Stimulated activated CD8-positive, alpha-beta memory T cell treated with anti-CD3 and anti-CD28 coated beads, Interleukin-4, amount 100 ng/mL, for 24 hours (primary cell): ENCODE measurements around the gene FNDC10.
"Not testable (repeated sequence)": the region's sequence is repeated elsewhere in the genome, so short reads cannot be mapped to it uniquely, and the experiment has no call there.

Experiments
- DNase-seq: peaks from one replicate; pipeline ENCODE4 v3.0.0-alpha.2; 2020; ENCODE audit warnings: low read depth

FNDC10 gene

DNA sequence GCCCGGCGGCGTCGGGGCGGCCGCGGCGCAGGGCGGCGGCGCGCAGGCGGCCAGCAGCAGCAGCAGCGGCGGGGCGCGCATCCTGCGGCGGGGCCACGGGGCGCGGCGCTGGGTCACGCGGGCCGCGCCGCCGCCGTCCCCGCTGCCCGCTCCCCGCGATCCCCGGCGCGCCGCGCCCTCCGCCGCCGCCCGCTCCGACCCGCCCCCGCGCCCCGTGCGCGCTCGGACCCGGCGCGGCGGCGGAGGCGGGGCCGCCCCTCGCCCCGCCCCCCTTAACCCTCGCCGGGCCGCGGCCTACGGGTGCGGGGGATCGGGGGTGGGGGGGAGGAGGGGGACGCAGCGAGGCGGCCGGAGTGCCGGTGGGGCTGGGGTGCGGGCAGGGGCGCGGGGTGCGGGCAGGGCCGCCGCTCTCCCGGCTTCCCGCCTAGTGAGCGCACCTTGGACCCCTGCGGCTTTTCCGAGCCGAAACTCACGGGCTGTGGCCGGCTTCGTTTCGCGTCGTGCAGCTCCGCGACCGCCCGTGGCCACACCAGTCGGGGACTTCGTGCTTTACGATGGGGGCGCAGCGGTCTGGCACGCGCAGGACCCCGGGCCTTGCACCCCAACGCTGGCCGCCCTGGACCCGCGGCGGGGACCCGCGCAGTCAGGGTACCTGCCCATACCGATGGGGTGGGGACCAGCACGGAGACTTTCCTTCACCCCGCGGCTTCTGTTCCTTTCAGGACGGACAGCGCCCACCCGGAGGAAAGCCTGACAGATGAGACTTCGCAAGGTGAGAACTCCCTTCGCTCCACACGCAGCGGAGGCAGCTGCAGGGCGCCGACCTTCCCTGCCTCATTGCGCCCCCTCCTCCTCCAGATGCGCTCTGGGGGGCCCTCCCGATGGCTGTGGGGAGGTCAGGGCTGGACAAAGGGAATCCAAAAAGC lies at the start of gene FNDC10:
TSS of gene FNDC10 (minus strand) at position 201 of the 926 bp plus-strand sequence. CDS start at position 81, 120 bp downstream.
- no peak for DNase-seq

DNA sequence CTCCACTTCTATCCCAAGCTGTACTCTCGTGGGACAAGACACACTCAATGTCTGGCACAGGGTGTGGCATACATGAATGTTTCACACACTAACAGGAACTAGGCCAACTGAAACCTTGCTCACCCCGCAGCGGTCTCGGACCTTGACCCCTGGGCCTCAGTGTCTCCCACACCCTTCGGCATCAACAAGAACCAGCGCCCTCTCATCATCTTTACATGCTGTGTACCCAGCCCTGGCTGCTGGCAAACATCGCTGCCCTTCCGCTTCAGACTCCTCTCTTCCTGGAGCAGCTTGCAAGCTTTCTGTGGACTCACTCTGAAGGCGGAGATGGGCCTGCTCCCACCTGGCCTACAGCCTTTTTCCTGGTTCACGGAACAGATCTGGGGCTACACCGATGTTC lies 48.3 kb upstream of the FNDC10 start:
- not testable (repeated sequence) for DNase-seq

DNA sequence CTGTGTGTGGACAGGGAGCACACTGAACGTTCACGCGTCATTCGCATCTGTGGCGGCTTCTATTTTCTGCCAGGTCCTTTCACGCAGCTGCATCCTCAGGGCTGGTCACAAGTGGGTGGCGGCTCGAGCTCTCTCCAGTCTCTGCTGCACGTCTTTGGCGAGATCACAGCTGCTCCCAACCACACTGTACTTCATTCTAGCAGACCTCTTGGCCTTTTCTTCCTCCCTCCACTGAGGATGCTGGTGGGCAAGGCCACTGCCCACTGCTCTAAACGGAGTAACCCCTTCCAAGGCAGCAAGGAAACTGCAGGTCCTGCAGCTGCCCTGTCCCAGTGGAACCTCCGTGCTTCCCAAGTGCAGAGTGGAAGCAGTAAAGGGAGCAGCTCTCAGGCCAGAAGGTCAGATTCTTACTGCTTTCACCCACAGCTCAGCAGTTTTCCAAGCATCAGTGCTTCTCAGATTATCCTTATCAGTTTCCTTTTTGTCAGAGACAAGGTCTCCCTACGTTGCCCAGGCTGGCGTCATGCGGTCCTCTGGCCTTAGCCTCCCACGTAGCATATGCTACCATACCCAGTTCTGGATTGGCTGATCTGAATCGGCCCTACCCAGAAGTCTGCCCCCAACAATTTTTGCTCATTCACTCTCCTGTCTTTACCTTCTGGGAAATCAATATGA lies 47.8 kb upstream of the FNDC10 start:
- not testable (repeated sequence) for DNase-seq

DNA sequence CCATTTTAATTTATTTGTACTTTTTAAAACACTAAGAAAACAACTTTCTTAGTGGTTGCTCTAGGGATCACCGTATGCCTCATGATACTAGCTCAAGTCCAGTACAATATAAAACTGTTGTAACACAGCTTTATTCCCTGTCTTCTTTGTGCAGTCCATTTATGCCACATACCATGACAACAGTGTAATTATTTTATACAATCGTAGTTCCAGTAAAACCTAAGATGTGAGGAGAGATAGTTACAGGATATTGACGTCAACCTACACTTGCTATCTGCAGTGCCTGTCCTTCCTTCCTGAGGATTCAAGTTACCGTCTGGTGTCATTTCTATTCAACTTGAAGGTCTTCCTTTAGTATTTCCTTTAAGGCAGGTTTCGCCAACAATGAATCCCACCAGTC lies 46.4 kb upstream of the FNDC10 start:
- DNase-seq: not testable (repeated sequence)

DNA sequence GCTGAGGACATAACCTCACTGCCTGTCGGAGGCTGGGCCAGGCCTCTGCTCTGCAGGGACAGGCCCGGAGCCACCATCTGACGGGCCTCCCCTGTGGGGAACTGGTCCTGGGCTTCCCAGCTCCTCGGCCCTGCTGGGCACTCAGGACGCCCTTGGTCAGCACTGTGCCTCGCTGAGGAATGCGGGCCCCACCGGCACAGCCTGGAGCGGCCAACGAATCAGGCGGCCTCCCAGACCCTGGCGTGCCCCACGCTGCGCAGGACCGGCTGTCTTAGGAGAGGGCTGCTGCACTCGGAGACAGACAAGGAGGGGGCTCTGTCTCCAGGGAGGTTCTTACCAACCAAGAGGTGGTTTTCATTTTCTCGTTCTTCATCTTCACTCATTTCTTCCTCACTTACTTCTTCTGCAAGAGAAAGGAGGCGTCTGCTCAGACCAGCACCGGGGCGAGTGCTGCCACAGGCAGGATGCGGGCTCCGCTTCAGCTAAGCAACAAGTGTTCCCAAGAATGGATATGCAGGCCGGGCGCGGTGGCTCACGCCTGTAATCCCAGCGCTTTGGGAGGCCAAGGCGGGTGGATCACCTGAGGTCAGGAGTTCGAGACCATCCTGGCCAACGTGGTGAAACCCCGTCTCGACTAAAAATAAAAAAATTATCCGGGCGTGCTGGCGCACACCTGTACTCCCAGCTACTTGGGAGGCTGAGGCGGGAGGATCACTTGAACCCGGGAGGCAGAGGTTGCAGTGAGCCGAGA lies 41.0 kb upstream of the FNDC10 start:
- DNase-seq: not testable (repeated sequence)

DNA sequence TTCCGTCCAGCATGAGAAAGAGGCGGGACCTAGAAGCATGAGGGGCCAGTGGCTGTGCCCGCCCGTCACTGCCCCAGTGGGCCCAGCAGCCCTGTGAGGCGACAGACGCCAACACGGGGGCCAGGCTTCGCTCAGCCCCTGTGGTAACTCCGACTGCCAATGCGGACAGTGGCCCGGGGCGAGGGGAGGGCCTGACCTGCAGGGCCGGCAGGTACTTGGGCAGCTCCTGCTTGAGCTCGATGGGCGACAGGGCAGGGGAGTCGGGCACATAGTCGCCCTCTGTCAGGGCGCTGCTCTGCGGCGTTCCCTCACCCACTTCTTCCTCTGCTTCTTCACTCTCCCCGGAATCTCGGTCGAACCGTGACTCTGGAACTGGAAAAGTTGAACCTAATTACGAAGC lies 40.1 kb upstream of the FNDC10 start:
- not testable (repeated sequence) for DNase-seq

DNA sequence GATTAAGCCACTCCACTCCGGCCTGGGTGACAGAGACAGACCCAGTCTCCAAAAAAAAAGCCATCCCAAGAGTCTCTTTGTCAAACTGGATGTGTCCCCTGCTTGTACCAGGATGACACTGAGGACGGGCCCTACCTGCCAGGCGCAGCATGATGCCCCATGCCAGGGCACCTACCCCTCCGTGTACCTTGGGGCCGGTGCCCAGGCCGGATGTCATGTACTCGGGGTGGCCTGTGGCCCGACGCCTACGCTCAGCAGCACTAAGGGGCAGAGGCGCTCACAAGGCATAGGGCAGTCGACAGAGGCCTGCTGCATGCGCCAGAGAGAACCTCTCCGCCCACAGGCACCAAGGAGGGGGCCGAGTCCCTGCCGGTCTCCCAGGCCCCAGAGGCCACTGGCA lies 39.4 kb upstream of the FNDC10 start:
- not testable (repeated sequence) for DNase-seq

DNA sequence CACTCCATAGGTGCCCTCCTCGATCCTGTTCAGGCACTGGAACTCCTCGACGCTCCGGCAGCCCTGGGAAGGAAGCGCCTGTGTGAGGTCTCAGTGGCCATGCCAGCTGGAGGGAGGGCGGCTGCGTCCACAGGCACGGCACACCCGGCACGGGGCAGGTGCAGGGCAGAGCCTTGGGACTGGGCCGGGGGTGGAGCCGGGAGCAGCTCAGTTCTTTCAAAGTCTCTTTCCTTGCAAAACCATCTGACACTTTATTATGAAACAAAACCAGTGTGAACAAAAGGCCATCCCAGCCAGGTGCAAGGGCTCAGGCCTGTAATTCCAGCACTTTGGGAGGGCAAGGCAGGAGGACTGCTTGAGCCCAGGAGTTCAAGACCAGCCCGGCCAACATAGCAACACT lies 38.6 kb upstream of the FNDC10 start:
- not testable (repeated sequence) for DNase-seq

DNA sequence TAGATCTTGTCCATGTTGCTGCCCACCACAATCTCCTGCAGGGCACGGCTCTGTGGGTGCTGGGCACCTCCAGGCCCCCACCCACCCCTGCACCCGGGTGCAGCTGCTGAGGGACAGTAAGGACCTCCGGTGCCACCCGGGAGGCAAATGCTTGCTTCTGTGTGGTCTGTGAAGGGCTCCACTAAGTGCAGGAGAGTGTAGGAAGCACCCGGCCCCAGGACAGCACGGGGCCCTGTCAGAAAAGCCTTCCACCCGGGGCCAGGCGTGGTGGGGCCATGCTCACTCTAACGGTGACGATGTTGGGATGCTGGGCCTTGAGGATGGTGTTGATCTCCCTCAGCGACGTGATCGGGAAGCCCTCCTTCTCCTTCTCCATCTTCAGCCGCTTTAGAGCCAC lies 37.5 kb upstream of the FNDC10 start:
- DNase-seq: not testable (repeated sequence)

DNA sequence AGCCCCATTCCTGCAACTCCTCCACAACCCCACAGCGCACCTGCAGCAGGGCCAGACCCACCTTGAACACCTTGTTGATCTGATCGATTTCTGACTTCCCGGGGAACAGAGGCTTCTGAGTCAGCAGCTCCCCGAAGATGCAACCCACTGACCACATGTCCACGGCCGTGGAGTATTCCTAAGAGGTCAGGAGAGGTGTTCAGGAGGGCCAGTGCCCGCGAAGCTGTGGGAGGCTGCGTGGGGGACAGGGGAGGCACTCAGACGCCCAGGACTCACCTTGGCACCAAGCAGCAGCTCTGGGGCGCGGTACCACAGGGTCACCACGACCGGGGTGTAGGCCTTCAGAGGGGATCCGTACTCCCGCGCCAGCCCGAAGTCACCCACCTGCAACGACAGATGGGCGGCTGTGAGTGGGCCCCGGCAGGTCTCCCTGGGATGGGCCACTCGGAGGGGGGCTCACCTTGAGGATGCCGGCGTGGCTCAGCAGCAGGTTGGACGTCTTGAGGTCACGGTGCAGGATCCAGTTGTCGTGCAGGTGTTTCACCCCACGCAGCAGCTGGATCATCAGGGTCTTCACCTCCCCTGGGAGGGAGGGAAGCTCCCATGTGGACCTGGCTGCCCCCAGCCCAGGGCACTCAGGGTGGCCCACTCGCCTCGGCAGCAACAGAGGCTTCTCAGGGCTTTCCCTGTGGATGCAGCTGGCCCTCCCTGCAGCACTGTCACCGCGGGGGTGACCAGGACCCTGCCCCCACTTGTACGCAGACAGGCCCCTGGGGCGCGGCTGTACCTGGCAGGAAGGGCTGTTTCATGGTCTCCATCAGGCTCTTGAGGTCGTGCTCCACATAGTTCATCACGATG lies 36.9 kb upstream of the FNDC10 start:
- DNase-seq: not testable (repeated sequence)

DNA sequence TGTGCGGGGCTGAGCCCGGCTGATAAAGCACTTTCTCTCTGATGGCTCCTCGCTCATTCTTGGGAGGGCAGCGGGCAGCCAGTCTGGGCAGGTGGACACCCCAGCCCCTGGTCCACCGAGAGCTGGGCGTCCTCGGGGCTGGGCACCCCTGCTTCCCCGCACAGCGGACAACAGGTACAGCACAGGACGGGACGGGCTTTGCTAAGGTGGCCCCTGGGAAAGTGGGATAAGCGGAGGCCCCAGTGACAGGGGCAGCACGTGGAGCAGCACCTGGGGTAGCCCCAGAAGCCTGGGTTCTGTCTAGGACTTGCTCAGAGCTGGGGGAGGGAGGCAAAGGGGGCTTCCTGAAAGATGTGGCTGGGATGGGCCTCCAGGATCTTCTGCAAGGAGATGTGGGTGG lies 34.7 kb upstream of the FNDC10 start:
- DNase-seq: not testable (repeated sequence)

DNA sequence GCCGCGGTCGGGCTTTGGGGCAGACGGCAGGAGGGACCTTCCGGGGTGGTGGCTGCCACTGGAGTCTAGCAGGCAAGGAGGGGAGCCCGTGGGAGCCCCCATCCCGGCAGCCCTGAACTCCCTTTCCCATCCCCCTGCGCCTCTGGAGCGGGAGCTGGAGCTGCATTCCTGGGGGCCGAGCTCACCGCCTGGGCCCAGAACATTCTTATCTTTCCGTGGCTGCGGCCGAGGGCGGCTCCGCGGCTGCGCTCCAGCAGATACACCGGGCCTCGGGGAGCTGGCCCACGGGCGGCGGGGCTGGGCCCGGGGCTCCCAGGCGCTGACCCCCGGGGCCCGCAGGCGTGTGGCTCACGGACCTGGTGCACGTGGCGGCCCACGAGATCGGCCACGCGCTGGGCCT lies 33.5 kb upstream of the FNDC10 start:
- DNase-seq: not testable (repeated sequence)

DNA sequence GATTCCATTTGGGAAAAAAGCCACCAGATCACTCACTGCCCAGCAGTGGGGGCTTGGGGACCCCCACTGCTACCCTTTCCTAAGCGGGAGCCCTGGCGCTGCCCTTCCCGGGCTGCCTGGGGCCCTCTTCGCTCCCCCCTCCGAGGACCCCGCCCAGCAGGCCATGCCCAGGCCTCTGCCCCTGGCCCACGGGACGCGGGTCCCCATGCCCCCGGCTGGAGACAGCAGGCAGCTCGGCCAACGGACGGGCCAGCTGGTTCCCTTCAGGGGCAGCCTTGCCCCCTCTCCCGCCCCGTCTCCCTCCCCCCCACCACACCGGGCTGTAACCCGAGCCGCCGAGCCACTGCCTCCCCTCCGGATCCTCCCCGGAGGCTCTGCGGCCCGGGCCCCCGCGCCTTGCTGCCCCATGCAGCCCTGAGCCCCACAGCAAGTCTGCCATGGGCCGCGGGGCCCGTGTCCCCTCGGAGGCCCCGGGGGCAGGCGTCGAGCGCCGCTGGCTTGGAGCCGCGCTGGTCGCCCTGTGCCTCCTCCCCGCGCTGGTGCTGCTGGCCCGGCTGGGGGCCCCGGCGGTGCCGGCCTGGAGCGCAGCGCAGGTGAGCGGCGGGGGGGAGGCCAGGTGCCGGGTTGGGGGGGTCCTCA lies 32.0 kb upstream of the FNDC10 start, which contains the start of gene MMP23B:
TSS of gene MMP23B (plus strand) at position 392 of the 639 bp plus-strand sequence. CDS start at position 438, 46 bp downstream.
- DNase-seq: no peak

DNA sequence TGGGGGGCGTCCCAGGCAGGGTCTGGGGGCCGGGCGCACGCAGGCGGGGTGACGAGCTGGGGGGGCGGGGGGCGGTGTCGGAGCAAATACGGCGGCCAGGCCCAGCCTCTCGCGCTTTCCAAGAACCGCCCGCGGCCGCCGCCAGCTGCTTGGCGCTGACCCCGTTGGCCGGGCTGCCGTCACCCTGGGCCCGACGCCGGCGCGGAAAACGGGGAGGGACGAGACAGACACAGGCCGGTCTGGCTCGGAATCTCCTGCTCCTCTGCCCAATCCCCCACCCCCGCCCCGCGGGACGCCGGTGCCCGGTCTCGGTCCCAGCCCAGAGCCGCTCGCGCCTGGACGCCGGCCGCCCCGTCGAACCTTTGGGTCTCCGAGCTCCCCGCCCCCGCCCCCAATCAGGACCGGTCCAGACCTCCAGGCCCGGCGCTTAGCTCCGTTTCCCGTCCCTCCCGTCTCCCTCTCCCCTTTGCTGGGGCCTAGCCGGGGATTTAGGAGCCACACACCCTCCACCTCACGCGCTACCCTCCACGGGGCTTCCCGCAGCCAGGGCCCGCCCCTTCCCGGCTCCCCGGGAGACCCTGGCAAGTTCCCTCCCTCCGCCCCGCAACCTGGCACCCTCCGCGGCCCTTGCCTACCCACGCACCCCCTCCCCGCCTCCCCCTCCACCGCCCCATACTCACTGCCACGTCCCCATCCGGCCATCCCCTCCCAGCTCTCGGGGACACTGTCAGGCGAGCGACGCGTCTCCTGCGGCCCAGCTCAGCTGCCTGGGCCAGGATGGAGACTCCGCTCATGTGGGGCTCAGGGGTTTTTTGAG lies 31.2 kb upstream of the FNDC10 start:
- DNase-seq: no peak

DNA sequence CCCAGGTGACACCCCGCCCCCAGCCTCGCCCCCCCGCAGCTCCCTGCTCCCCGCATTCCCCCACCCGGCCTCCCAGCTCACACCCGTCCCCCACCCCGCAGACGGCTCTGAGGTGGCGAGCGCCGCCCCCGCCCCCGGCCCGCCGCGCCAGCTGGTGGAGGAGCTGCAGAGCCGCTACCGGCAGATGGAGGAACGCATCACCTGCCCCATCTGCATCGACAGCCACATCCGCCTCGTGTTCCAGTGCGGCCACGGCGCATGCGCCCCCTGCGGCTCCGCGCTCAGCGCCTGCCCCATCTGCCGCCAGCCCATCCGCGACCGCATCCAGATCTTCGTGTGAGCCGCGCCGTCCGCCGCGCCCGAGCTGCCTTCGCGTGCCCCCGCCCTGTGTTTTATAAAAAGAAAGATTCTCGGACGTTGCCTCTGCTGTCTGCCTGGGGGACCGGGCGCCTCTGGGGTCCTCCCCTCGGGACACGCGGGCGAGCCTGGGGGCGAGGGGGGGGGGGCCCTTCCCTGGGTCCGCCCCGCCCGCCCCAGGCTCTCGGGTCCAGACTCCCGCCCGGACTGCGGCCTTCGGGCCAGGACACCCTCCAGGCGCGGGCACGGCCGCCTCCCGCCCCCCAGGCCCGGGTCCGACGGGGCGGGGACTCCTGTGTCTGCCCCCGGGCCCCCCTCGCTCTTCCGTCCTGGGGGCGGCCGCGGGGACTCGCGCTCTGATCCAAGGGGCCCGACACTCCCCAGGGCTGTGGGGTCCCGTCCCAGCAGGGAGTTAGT lies 30.4 kb upstream of the FNDC10 start:
- peak; percentile 88 for DNase-seq

DNA sequence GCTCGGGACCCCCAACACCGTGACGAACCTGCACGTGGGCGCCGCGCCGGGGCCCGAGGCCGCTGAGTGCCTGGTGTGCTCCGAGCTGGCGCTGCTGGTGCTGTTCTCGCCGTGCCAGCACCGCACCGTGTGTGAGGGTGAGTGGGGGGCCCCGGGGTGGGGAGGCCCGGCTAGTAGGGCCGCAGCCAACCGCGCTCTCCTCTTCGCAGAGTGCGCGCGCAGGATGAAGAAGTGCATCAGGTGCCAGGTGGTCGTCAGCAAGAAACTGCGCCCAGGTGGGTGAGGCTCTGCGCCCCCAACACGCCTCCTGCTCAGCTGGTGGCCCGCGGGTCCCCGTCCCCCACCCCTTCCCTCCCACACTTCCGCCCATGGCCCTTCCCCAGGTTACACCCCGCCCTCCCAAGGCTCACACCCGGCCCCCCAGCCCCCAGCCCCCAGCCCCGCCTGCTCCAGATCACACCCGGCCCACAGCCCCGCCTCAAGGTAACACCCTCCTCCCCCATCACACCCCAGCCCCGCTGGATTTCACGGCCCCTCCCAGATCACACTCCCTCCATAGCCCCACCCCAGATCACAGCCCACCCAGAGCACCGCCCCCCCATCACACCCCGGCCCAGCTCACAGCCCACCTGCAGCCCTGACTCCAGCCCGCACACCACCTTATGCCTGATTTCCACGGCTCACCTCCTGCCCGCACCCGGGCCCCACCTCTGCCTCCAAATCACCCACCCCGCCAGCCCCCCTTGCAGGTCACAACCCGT lies 29.7 kb upstream of the FNDC10 start:
- peak; percentile 68 for DNase-seq

DNA sequence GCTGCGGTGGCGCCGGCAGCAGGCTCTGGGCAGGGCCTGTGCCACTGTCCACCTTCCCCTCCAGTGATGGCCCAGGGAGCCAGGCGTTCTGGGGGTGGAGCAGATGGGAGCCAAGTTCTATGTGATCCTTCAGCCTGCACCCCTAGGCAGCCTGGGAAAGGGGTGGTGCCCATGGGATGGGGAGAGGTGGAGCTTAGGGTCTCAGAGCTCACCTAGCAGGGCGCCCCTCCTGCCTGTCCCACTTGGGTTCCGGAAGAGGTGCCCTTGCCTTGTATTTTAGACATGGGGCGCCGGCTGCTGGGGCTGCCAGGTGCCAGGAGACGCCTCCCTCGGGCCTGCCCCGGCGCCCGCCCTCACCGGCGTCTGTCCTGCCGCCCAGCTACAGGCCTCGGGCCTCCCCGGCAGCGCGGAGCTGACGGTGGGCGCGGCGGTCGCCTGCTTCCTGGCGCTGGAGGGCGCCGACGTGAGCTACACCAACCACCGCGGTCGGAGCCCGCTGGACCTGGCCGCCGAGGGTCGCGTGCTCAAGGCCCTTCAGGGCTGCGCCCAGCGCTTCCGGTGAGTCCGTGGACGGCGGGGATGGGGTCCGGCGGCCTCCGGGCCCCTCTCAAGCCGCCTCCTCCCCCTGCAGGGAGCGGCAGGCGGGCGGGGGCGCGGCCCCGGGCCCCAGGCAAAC lies 29.0 kb upstream of the FNDC10 start:
- DNase-seq: no peak
